Liver (tissue), 9 donors: Measurements from ENCODE around the gene PPDPF. TPM values are rescaled to one million over a fixed set of nuclear protein-coding genes. Genes with fewer than 3 reads are reported as not detected.

Experiments
- DNase-seq: peaks from one replicate; pipeline ENCODE4 v3.0.0-alpha.2; 2017; ENCODE audit warnings: low spot score
- H3K27ac ChIP-seq, 2 donors: one replicate each; pipeline ENCODE4 v1.7.0; 2013; ENCODE audit warnings: inconsistent platforms in 2 of 2, low read length in 2 of 2, control low read depth in 1 of 2, low read depth in 1 of 2, mild to moderate bottlenecking in 1 of 2
- H3K27me3 ChIP-seq, 4 donors: one replicate each; pipeline versions ENCODE4 v1.6.1 to v1.7.0; 2013; ENCODE audit warnings: low read length in 3 of 4, inconsistent platforms in 1 of 4, mild to moderate bottlenecking in 1 of 4, moderate library complexity in 1 of 4; ENCODE audit not compliant: control insufficient read depth in 4 of 4, insufficient read depth in 4 of 4
- H3K36me3 ChIP-seq, 4 donors: one replicate each; pipeline versions ENCODE4 v1.6.1 to v1.7.0; 2013; ENCODE audit warnings: low read length in 3 of 4, mild to moderate bottlenecking in 3 of 4, low read depth in 1 of 4, moderate library complexity in 1 of 4; ENCODE audit not compliant: control insufficient read depth in 4 of 4, insufficient read depth in 3 of 4
- H3K4me1 ChIP-seq, 4 donors: one replicate each; pipeline versions ENCODE4 v1.6.1 to v1.7.0; 2013; ENCODE audit warnings: low read length in 3 of 4, mild to moderate bottlenecking in 3 of 4, moderate library complexity in 1 of 4; ENCODE audit not compliant: control insufficient read depth in 4 of 4, insufficient read depth in 4 of 4
- H3K4me3 ChIP-seq, 3 donors: one replicate each; pipeline versions ENCODE4 v1.6.1 to v1.7.0; 2013; ENCODE audit warnings: low read length in 3 of 3, control low read depth in 1 of 3, low read depth in 1 of 3, mild to moderate bottlenecking in 1 of 3
- H3K9ac ChIP-seq, 2 donors: one replicate each; pipeline ENCODE4 v1.7.0; 2013; ENCODE audit warnings: low read length in 2 of 2, mild to moderate bottlenecking in 2 of 2, moderate library complexity in 2 of 2, control low read depth in 1 of 2, low read depth in 1 of 2
- H3K9me3 ChIP-seq, 4 donors: one replicate each; pipeline versions ENCODE4 v1.6.1 to v1.7.0; 2013; ENCODE audit warnings: low read length in 3 of 4; ENCODE audit not compliant: control insufficient read depth in 4 of 4
- ATF3 ChIP-seq: IDR thresholded peaks from 2 replicates; pipeline ENCODE4 v1.6.1; 2016; ENCODE audit warnings: antibody characterized with exemption
- CTCF ChIP-seq: fragments of 150-350 bp; IDR thresholded peaks from 2 replicates; pipeline ENCODE4 v1.5.1; 2017; ENCODE audit warnings: improper control_type of control experiment, low read depth, low read length; ENCODE audit not compliant: missing input control
- EGR1 ChIP-seq, 2 donors: IDR thresholded peaks; 2 replicates each; pipeline ENCODE4 v1.6.1; 2016 to 2018; ENCODE audit warnings: antibody characterized with exemption in 2 of 2, low read depth in 2 of 2
- FOXA1 ChIP-seq: IDR thresholded peaks from 2 replicates; pipeline ENCODE4 v1.6.1; 2016; ENCODE audit warnings: antibody characterized with exemption
- FOXA2 ChIP-seq: IDR thresholded peaks from 2 replicates; pipeline ENCODE4 v1.6.1; 2016; ENCODE audit warnings: antibody characterized with exemption
- GABPA ChIP-seq, 2 donors: IDR thresholded peaks in 1 of 2; conservative IDR thresholded peaks in 1 of 2; 2 replicates each; pipeline ENCODE4 v1.6.1; 2016; ENCODE audit warnings: antibody characterized with exemption in 2 of 2, mild to moderate bottlenecking in 1 of 2, moderate library complexity in 1 of 2
- HNF4G ChIP-seq: IDR thresholded peaks from 2 replicates; pipeline ENCODE4 v1.6.1; 2016; ENCODE audit warnings: antibody characterized with exemption
- JUND ChIP-seq, 2 donors: IDR thresholded peaks; 2 replicates each; pipeline ENCODE4 v1.6.1; 2016; ENCODE audit warnings: antibody characterized with exemption in 2 of 2
- MAX ChIP-seq: IDR thresholded peaks from 2 replicates; pipeline ENCODE4 v1.6.1; 2016; ENCODE audit warnings: antibody characterized with exemption
- NR2F2 ChIP-seq: IDR thresholded peaks from 2 replicates; pipeline ENCODE4 v1.6.1; 2016; ENCODE audit warnings: antibody characterized with exemption
- REST ChIP-seq: IDR thresholded peaks from 2 replicates; pipeline ENCODE4 v1.6.1; 2016; ENCODE audit warnings: antibody characterized with exemption, mild to moderate bottlenecking
- RXRA ChIP-seq, 2 donors: IDR thresholded peaks; 2 replicates each; pipeline ENCODE4 v1.6.1; 2017 to 2018; ENCODE audit warnings: antibody characterized with exemption in 2 of 2, mild to moderate bottlenecking in 1 of 2
- SP1 ChIP-seq: IDR thresholded peaks from 2 replicates; pipeline ENCODE4 v1.6.1; 2018; ENCODE audit warnings: antibody characterized with exemption, mild to moderate bottlenecking
- TAF1 ChIP-seq: conservative IDR thresholded peaks from 2 replicates; pipeline ENCODE4 v1.6.1; 2016; ENCODE audit warnings: antibody characterized with exemption, mild to moderate bottlenecking
- WGBS: extraction: QIAGEN DNeasy Blood & Tissue Kit; methylation state at CpG from one replicate; pipeline ENCODE4 v1.1.7; 2013; 5-methylcytosine and 5-hydroxymethylcytosine counted together
- polyA plus RNA-seq, 2 donors: library from polyadenylated mRNA; stranded (reverse) in 1 of 2; unstranded in 1 of 2; fragments of 200-250 nt in 1 of 2; fragments of >200 nt in 1 of 2; fragmentation: Nextera tagmentation in 1 of 2; extraction: Ambion mirVana in 1 of 2; gene quantifications; one replicate each; pipeline versions ENCODE4 v1.2.1 to v1.2.3, GENCODE V29; 2013 to 2015
- total RNA-seq, 2 donors: library from RNA; depleted of rRNA; stranded (reverse); fragments of >200 nt; gene quantifications; one replicate each; pipeline ENCODE4 v1.2.3, GENCODE V29; 2014
- TF ChIP-seq, protein P1 (sequence below): IDR thresholded peaks from 2 replicates; pipeline ENCODE4 v1.6.1; 2016; ENCODE audit warnings: antibody characterized with exemption
- donor health status: healthy.
- donor health status: healthy.
- donor health status: healthy.
- donor health status: healthy.
- donor health status: healthy.

PPDPF gene
- total and polyA plus RNA-seq, 4 donors = 8.3 to 196 (median 25.3) TPM

GRCh38 chr20:63555661-63556381 is 35.3 kb downstream of the PPDPF start:
- peaks cover 0 to 2% (median 0%) of the 10 kb centered on the region in 4 donors for H3K4me1 ChIP-seq
- H3K4me3 ChIP-seq = no peak overlapping the region
- peaks cover 0 to 11% (median 11%) of the 10 kb centered on the region in 4 donors for H3K36me3 ChIP-seq
- 94% methylated on average over 45 of the region's 45 CpGs for WGBS
- no peak overlapping the region for H3K27ac ChIP-seq
- no peak for DNase-seq
- H3K27me3 ChIP-seq = no peaks in the 10 kb centered on the region
- TF ChIP-seq, protein P1, sequence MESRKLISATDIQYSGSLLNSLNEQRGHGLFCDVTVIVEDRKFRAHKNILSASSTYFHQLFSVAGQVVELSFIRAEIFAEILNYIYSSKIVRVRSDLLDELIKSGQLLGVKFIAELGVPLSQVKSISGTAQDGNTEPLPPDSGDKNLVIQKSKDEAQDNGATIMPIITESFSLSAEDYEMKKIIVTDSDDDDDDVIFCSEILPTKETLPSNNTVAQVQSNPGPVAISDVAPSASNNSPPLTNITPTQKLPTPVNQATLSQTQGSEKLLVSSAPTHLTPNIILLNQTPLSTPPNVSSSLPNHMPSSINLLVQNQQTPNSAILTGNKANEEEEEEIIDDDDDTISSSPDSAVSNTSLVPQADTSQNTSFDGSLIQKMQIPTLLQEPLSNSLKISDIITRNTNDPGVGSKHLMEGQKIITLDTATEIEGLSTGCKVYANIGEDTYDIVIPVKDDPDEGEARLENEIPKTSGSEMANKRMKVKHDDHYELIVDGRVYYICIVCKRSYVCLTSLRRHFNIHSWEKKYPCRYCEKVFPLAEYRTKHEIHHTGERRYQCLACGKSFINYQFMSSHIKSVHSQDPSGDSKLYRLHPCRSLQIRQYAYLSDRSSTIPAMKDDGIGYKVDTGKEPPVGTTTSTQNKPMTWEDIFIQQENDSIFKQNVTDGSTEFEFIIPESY = no peak
- TF ChIP-seq RXRA (IDR thresholded peaks at IDR 0.05) (no peak), FOXA1 (no peak)
- H3K9me3 ChIP-seq = peaks cover 0 to 1% (median 0%) of the 10 kb centered on the region in 4 donors
- H3K9ac ChIP-seq = no peak overlapping the region

DNA sequence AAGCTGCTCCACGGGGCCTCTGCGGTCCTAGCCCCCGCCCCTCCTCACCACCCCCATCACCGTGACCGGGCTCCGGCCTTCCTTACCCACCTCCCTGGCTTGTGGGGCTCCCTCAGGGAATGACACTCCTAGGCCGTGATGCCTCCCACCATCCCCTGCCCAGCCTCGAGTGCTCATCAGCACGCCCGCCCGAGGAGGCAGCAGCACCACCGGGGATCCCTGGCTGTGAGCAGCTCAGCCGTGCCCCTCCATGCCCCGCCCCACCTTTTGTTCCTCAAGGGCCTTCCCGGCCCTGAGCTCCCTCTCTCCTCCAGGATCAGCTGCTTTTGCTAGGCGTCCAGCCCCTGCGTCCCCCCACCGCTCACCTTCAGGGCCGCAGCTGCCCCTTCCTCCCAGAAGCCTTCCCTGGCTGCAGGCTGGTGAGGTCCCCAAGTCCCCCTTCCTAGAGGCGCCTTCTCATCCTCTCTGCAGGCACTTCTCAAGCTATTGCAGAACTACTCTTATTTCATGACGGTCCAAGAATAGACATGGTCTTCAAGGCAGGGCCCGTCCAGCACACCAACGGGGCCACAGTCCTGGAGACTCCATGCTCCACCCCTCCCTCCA is 36.4 kb downstream of the PPDPF start:
- Histone ChIP-seq H3K9ac (no peak overlapping the region), H3K4me1 (peaks cover 0 to 2% (median 0%) of the 10 kb centered on the region in 4 donors), H3K36me3 (peaks cover 0 to 21% (median 17%) of the 10 kb centered on the region in 4 donors), H3K9me3 (peaks cover 0 to 1% (median 0%) of the 10 kb centered on the region in 4 donors), H3K4me3 (no peak overlapping the region), H3K27ac (no peak overlapping the region), H3K27me3 (no peaks in the 10 kb centered on the region)
- 90% methylated on average over 23 of the region's 23 CpGs for WGBS
- no peak for TF ChIP-seq REST
- no peak for TF ChIP-seq FOXA2
- TF ChIP-seq TAF1 = no peak
- no peak for TF ChIP-seq GABPA (IDR thresholded peaks at IDR 0.05 in 1 of 2, conservative IDR thresholded peaks at IDR 0.05 in 1 of 2)
- TF ChIP-seq ATF3 = no peak
- no peak for TF ChIP-seq EGR1 (IDR thresholded peaks at IDR 0.05; ENCODE audit: low read depth in 2 of 2)
- TF ChIP-seq MAX = no peak
- no peak for TF ChIP-seq HNF4G
- TF ChIP-seq NR2F2 = no peak
- TF ChIP-seq JUND (IDR thresholded peaks at IDR 0.05) = no peak
- TF ChIP-seq, protein P1 = no peak
- TF ChIP-seq CTCF = no peak
- no peak for TF ChIP-seq RXRA (IDR thresholded peaks at IDR 0.05)
- TF ChIP-seq SP1 = no peak
- no peak for DNase-seq
